SU-DHL-6 (cell line): ENCODE measurements around the gene PIEZO1.
A peak's percentile ranks its signal among the peaks of the same experiment; 100 is the strongest.

Experiments used
- H2AFZ ChIP-seq: fragments of 200-600 bp; sonication (generic); 2 replicates; pipeline ENCODE4 v1.6.1; 2014; ENCODE audit warnings: low read depth, mild to moderate bottlenecking, moderate library complexity, mixed read lengths, antibody characterized with exemption, low read length; ENCODE audit not compliant: severe bottlenecking
- H3F3A ChIP-seq: fragments of 200-600 bp; shearing (Covaris generic); 2 replicates; pipeline ENCODE4 v1.6.0; 2016; ENCODE audit warnings: antibody characterized with exemption, mild to moderate bottlenecking; ENCODE audit not compliant: insufficient read depth
- H3K27ac ChIP-seq: fragments of 200-600 bp; sonication (generic); 2 replicates; pipeline ENCODE4 v1.5.1; 2016; ENCODE audit warnings: low read depth, mild to moderate bottlenecking, low read length, moderate library complexity, mixed read lengths
- H3K27me3 ChIP-seq: fragments of 200-600 bp; sonication (generic), shearing (Covaris generic); 2 replicates; pipeline ENCODE4 v1.6.0; 2014; ENCODE audit warnings: mild to moderate bottlenecking, low read length
- H3K36me3 ChIP-seq: fragments of 200-600 bp; sonication (generic); 2 replicates; pipeline ENCODE4 v1.6.1; 2014; ENCODE audit warnings: mild to moderate bottlenecking, low read length, mixed read lengths
- H3K4me2 ChIP-seq: fragments of 300-600, 200-600 bp; shearing (Covaris generic), sonication (generic); 2 replicates; pipeline ENCODE4 v1.6.0; 2014; ENCODE audit warnings: low read length, low read depth, mild to moderate bottlenecking; ENCODE audit not compliant: poor library complexity, severe bottlenecking
- H3K4me3 ChIP-seq: fragments of 200-600 bp; sonication (generic); 2 replicates; pipeline ENCODE4 v1.5.1; 2014; ENCODE audit warnings: antibody characterized with exemption, low read length, mild to moderate bottlenecking, mixed read lengths; ENCODE audit not compliant: insufficient read depth, poor library complexity, severe bottlenecking
- H3K79me2 ChIP-seq: fragments of 200-600 bp; sonication (generic); 2 replicates; pipeline ENCODE4 v1.6.1; 2014; ENCODE audit warnings: mild to moderate bottlenecking, low read length, moderate library complexity; ENCODE audit not compliant: insufficient read depth
- H3K9ac ChIP-seq: fragments of 200-600 bp; sonication (generic); 2 replicates; pipeline ENCODE4 v1.7.0; 2014; ENCODE audit warnings: mild to moderate bottlenecking, low read length
- H3K9me2 ChIP-seq: fragments of 200-600 bp; sonication (generic); replicated peaks from 2 replicates; pipeline ENCODE4 v1.6.1; 2014; ENCODE audit warnings: low read length; ENCODE audit not compliant: insufficient read depth
- H3K9me3 ChIP-seq: fragments of 200-600 bp; sonication (generic); 2 replicates; pipeline ENCODE4 v1.6.1; 2014; ENCODE audit warnings: low read length, mixed read lengths; ENCODE audit not compliant: insufficient read depth
- H4K20me1 ChIP-seq: fragments of 200-600 bp; sonication (generic); 2 replicates; pipeline ENCODE4 v1.6.1; 2014; ENCODE audit warnings: low read depth, mild to moderate bottlenecking, antibody characterized with exemption, low read length, moderate library complexity, mixed read lengths
- CTCF ChIP-seq: fragments of 200-600 bp; sonication (generic); IDR thresholded peaks from one replicate; pipeline ENCODE4 v1.5.1; 2017; ENCODE audit warnings: antibody characterized with exemption, mild to moderate bottlenecking, low read length, moderate library complexity; ENCODE audit not compliant: insufficient read depth, poor library complexity, severe bottlenecking
- EZH2phosphoT487 ChIP-seq: fragments of 200-600 bp; sonication (generic), shearing (Covaris generic); conservative IDR thresholded peaks from 2 replicates; pipeline ENCODE4 v1.6.1; 2018; ENCODE audit warnings: mild to moderate bottlenecking, antibody characterized with exemption, low read length, moderate library complexity, mixed read lengths

The PIEZO1 gene

GRCh38 chr16:88681709-88682451 lies 103.1 kb downstream of the PIEZO1 start:
- Histone ChIP-seq H3K4me3 (peak overlapping the region; percentile 23), H3K9ac (peak overlapping the region; percentile 51), H3K27ac (peak overlapping the region; percentile 83), H3K79me2 (no peaks in the 10 kb centered on the region), H3K4me2 (peak overlapping the region; percentile 58), H4K20me1 (no peaks in the 10 kb centered on the region), H3K36me3 (no peaks in the 10 kb centered on the region), H3F3A (peaks cover 14% of the 10 kb centered on the region), H2AFZ (peak overlapping the region; percentile 59), H3K27me3 (no peaks in the 10 kb centered on the region), H3K9me3 (no peaks in the 10 kb centered on the region), H3K9me2 (no peaks in the 10 kb centered on the region)
- TF ChIP-seq EZH2phosphoT487 (no peak), CTCF (no peak)

GRCh38 chr16:88681084-88681680 lies 103.8 kb downstream of the PIEZO1 start:
- Histone ChIP-seq H3K36me3 (no peaks in the 10 kb centered on the region), H3K9ac (peak overlapping the region; percentile 51), H3F3A (peaks cover 14% of the 10 kb centered on the region), H3K4me2 (peak overlapping the region; percentile 58), H3K27me3 (no peaks in the 10 kb centered on the region), H3K79me2 (no peaks in the 10 kb centered on the region), H3K4me3 (peak overlapping the region; percentile 23), H2AFZ (peak overlapping the region; percentile 59), H3K27ac (peak overlapping the region; percentile 83), H4K20me1 (no peaks in the 10 kb centered on the region), H3K9me3 (no peaks in the 10 kb centered on the region), H3K9me2 (no peaks in the 10 kb centered on the region)
- peak; percentile 63 for TF ChIP-seq CTCF
- TF ChIP-seq EZH2phosphoT487, result no peak

DNA sequence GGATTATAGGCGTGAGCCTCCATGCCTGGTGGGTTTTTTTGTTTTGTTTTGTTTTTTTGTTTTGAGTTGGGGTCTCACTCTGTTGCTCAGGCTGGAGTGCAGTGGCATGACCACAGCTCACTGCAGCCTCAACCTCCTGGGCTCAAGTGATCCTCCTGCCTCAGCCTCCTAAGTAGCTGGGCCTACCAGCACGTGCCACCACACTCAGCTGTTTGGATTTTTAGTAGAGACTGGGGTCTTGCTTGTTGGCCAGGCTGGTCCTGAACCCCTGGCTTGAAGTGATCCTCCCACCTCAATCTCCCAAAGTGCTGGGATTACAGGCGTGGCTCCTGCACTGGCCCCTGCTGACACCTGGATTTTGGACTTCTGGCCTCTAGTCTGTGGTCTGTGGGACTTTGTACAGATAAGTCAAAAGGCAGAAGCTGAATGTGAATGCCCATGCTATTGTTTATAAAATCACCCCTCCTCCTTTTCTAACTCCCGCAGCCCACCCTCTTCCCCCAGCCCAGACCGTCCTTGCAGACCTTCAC lies 104.4 kb downstream of the PIEZO1 start:
- Histone ChIP-seq H2AFZ (no peak overlapping the region), H3K9me3 (no peaks in the 10 kb centered on the region), H3K4me3 (no peak overlapping the region), H4K20me1 (no peaks in the 10 kb centered on the region), H3K9ac (peak overlapping the region; percentile 51; the same call in 1 of the 2 replicates), H3K9me2 (no peaks in the 10 kb centered on the region), H3K27ac (peak overlapping the region; percentile 83), H3K36me3 (no peaks in the 10 kb centered on the region), H3F3A (peaks cover 14% of the 10 kb centered on the region), H3K27me3 (no peaks in the 10 kb centered on the region), H3K4me2 (peak overlapping the region; percentile 58), H3K79me2 (no peaks in the 10 kb centered on the region)
- TF ChIP-seq CTCF, result no peak
- TF ChIP-seq EZH2phosphoT487, result no peak
